Neural progenitor cell (in vitro differentiated cells): ENCODE measurements around the gene KCNT1.

ENCODE experiments used
- CTCF ChIP-seq: fragments of 200-600 bp; sonication (generic); IDR thresholded peaks from 2 replicates; pipeline ENCODE4 v1.5.1; 2017; ENCODE audit warnings: antibody characterized with exemption, mild to moderate bottlenecking
- EZH2 ChIP-seq: fragments of 200-600 bp; sonication (generic); IDR thresholded peaks from 2 replicates; pipeline ENCODE4 v1.6.1; 2017; ENCODE audit warnings: antibody characterized with exemption, mild to moderate bottlenecking, moderate library complexity
- EZH2phosphoT487 ChIP-seq: fragments of 200-600 bp; sonication (generic); IDR thresholded peaks from 2 replicates; pipeline ENCODE4 v1.6.1; 2017; ENCODE audit warnings: antibody characterized with exemption

GRCh38 chr9:135773530-135774238 is 71.7 kb downstream of the KCNT1 start:
- no peak for TF ChIP-seq CTCF
- TF ChIP-seq EZH2: no peak
- no peak for TF ChIP-seq EZH2phosphoT487
